IPS-NIHi7 (cell line): ENCODE results near the gene RNF208.

ENCODE experiments used
- DNase-seq: peaks from one replicate; pipeline ENCODE4 v3.0.0; 2012; ENCODE audit warnings: mixed read lengths; ENCODE audit errors: extremely low spot score

RNF208 gene

DNA sequence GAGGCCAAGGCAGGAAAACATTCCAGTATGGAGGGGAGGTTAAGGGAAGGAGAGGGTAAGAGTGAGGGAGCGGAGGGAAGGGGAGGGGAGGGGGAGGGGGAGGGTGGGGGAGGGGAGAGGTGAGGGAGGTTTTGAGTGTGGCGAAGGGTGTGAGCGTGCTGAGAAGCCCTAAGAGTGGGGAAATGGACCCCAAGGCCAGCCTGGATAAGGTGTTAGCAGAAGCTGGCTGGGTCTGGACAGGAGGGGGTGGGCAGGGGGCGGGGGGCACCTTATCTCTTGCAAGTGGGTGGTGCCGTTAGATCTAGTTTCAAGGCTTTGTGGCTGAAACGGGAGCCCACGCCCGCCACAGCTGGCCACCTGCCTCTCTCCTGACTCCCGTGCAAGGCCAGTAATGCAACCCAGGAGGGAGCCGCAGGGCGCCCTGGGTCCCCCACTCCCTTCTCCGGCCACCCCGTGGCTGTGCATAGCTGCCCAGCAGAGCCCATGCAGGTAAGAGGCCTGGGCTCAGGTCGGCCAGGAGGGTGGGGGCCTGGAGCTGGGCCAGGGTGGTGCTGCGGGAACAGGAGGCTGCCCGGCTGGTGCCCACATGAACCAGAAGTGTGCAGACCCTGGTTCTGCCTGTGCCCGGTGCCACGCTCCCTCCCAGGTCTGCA, 5.9 kb upstream of the RNF208 start:
- no peak for DNase-seq

DNA sequence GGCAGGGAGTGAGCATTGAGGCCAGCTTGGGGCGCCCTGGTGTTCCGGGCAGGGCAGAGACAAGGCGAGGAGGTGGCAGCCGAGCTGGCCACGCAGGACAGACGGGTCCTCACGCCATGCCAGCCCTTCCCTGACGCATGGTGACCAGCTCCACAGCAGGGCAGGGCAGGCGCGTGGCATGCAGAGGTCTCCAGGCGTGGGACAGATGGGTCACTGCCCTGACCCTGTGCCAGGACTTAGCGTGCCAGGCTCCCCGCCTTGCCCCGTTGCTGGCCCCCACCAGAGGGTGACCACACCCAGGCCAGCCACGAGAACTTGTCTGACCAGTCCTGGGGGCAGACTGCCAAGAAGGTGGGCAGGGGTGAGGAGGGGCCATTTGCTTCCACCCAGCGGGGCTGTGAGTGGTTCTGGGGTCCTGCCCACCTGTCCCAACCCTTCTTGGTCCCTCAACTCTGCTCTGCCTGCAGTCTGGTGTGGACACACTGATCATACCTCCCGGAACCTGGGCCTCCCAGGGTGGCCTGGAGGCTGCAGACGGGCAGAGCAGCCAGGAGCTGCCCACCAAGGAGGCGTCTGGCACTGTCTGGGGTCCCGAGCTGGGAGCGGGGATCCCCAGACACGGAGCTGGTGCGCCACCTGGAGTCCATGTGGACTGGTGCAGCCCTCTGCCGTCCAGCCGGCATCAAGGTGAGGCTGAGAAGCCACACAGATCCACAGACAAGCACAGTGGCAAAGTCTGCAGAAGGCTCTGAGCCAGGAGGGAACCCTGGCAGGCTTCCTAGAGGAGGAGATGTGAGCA, 5.2 kb upstream of the RNF208 start, which contains the start of gene RNF224:
TSS of gene RNF224 (plus strand) at position 449 of the 799 bp plus-strand sequence. CDS start 834 bp downstream, outside the sequence.
- peak; percentile 89 for DNase-seq

DNA sequence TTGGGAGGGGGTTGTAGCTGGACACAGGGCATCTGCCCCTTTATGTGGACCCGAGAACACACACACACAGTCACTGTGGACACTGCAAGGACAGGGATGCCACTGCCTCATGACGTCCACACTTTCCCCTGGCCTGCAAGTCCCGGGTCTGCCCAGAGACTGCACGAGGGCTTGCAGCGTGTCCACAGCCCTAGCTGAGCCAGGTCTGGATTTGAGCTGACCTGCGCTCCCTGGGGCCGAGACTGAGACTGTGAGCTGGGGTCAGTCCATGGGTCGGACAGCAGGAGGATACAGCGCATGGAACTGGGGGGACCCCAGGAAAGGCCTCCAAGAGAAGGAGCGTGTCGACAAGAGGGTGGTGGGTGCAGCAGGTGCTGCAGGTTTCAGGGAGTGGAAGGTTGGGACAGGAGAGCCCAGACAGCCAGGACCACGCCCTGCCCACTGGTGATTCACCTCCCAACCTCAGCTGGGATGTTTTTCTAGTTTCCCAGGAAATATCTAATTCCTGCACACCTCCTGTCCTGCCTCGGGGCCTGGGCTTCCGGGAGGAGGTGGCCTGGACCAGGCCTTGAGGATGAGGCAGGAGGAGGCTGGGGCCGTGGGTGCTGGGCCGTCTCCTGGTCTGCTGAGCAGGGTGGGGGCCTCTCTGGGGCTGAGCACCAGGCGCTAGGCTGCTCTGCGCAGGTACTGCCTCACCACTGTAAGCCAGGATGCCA, 4.5 kb upstream of the RNF208 start:
- DNase-seq = no peak

DNA sequence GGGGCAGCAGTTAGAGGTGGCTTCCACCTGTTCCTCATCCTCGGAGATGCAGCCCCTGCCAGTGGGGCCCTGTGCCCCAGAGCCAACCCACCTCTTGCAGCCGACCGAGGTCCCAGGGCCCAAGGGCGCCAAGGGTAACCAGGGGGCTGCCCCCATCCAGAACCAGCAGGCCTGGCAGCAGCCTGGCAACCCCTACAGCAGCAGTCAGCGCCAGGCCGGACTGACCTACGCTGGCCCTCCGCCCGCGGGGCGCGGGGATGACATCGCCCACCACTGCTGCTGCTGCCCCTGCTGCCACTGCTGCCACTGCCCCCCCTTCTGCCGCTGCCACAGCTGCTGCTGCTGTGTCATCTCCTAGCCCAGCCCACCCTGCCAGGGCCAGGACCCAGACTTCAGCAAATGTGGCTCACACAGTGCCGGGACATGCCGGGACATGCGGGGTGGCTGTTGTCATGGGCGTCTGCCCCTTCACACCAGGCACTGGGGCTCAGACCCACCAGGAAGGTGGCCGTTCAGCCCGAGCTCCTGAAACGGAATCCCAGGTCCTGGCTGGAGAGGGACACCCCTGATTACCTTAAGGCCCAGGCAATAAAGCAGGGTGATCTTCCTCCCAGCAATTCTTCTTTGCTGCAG, 3.8 kb upstream of the RNF208 start:
- DNase-seq = no peak

DNA sequence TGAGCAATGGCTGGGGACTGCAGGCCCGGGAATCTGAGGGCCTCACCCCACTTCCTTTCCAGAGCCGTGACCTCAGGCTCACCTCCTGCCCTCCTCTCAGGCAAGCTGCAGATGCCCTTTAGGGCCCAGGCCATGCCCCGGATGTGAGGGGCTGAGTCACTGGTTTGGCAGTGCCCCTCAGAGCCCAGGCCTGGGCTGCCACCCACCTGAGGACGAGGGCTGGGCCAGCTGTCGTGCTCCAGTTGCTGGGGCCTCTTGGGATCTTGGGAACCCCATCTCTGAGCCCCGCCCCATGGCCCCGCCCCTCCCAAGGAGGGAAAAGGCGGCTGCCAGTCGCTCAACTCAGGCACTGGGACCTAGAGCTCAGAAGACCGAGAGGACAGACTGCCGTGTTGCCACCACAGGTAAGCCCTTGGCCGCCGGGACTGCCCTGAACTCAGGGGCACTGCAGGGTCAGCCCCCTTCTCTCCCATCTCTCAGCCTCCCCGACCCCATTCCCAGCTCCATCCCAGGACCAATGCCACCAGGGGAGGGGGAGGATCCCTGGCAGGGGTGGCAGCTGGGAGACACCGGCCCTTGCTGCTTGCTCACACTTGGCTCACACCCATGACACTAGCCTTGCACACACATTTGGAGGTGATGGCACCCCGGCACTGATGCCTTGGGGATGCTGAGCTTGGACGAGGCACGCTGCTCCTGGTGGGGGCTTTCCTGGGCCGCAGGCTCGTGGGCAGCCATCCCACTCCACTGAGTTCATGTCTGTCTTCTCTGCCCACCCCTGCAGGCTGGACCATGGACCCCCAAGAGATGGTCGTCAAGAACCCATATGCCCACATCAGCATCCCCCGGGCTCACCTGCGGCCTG, 3.0 kb upstream of the RNF208 start, which contains the start of gene CYSRT1:
TSS of gene CYSRT1 (plus strand) at position 345 of the 865 bp plus-strand sequence. CDS start at position 793, 448 bp downstream.
- DNase-seq = no peak

DNA sequence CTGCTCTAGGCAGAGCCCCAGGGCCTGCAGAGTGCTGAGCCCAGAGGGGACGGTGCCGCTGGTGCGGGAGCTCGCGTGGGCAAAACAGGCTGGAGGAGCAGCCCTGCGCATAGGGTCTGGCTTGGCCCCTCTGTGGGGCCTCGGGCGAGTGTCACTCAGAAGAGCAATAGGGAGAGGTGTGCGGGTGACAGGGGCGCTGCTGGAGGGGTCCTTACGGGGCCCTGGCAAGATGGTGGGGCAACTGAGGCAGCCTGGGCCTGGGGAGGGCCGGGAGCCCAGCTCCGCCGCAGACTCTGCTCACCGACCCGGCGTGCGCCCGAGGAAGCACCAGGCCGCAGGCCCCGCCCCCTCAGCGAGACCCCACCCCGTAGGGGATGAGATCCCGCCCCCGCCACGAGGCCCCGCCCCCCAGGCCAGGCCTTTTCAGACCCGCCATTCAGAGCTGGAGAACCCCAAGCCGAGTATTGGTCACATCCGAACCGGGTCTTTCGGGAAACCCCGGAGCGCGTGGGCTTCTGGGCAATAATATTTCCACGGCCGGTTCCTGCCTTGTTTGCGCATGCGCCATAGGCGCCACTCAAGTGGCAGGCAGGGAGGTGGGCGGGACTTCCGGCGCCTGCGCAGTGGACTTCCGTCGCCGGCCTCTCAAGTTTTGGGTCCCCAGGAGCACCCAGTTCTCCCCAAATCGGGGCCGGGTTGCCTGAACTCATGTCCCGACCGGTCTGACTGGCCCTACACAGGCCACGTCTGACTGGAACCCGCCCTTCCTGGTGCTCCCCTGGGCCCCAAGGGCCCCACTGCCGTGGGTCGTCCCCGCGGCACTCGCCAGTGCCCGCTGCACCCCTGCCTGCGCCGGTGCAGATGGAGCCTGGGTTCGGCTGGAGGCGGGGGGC, 1.3 kb upstream of the RNF208 start:
- peak; percentile 96 for DNase-seq

DNA sequence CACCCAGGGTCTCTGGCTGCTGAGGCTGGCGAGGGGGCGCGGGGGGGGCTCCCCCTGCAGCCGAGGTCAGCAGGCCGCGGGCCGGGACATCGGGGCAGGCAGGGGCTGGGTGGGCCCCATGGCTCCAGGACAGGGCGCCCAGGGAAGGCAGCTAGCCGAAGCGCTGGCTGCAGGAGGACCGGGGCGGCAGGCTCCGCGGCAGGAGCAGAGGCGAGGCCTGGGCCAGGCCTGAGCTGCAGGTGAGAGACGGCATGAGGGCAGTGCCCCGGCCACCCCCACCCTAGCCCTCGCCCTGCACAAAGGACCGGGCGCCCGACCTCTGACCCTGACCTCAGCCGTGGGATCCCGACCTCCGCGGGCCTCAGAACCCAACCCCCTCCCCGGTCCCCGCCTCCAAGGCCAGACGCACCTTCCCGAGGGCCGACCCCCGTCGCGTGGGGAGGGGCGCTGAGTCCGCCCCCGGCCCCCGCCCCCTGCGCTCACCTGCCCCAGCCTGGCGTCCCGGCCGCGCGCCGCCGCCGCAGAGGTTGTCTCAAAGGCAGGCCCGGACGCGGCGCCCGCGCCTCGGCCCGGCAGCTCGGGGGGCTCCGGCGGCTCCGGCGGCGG, 431 bp downstream of the RNF208 start:
- DNase-seq = no peak

DNA sequence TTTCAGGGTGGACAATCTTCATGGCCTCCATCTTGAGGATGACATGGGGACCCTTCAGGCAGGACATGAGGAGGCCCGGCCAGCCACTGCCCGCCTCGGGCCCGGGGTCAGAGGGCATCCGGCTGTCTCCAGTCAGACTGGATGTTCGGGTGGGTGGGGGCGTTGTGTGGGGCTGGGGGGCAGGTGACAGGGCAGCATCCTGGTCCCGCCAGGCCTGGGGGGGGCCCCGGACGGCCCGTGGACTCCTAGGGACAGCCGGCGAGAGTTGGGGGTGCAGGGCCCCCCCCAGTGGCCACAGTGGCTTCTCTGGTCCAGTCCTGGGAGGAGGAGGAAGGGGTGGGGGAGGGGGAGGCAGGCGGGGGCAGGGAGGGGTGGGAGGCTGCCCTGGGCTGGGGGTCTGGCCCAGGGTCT, 940 bp downstream of the RNF208 start:
- no peak for DNase-seq

DNA sequence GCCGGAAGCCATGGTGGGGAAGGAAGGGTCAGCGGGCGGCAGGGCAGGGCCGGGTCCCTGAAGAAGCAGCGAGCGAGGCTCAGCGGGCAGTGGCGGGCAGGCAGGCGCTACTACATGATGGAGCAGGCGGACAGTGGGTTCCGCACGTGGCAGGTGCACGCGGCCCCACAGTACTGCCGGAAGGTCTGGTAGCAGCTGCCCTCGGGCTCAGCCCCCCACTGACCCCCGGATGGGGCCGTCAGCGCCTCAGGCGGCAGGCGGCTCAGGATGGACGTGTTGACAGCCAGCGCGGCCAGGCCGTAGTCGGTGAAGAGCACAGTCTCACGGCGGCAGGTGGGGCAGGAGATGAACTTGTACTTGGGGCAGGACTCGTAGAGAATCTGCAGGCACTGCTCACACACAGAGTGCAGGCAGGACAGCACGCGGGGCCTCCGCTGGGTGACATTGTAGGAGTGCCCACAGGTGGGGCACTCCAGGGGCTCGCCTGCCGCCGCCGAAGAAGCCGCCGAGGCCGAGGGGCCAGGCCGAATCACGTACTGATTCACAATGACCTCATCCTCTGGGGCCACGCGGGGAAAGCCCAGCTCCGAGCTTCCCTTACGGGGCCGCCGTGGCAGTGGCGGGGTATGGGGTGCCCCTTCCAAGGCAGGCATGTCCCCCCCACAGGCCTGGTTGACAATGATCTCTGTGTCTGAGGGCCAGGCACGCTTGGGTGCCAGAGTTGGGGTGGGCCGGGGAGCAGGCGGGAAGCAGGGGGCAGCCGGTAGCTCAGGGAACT, 1.5 kb downstream of the RNF208 start:
- no peak for DNase-seq

DNA sequence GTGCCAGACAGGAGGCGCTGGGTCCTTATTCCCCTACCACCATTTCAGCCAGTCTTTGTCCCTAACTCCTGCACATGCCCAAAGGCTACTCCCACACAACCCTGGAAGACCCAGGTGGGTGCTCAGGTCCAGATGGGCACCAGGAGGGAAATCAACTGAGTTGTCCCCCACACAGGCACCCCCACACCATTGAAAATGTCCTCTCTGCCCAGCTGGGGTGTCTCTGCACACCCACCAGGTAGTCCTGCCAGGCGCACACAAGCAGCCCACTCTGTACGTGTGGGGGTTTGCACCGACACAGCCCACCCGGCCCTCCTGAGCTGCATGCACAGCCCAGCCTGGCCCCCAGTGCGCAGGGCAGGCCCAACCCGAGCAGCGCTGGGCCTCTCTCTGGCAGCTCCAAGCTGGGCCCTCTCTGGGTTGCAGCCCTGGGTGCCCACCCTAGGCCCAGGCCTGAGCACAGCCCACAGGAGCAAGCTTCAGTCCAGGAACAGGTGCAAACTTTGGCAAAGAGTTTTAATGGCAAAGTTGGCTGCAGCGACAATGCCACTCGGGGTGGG, 2.2 kb downstream of the RNF208 start:
- no peak for DNase-seq

DNA sequence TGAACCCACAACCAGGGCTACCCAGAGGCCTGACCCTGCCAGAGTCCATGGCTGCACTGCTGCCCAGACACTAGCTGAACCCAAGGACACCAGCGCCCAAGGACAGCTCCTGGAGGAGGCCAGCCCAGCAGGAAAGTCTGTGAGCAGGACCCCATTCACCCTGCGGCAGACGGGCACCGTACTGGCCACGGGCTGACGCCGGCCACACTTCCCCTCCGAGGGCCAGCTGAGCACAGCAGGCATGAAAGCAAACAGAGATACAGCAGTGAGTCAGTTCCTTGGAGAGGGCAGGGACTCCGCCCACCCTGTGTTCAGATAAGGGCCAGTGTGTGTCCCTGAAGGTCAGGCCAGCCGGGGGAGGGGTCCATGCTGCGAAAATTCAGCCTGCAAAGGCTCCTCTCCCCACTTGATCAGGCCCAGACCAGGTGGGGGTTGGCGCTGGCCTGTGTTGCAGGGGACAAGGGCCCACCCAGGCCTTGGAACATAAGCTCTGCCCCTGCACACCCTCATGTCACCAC, 3.2 kb downstream of the RNF208 start:
- peak; percentile 41 for DNase-seq

DNA sequence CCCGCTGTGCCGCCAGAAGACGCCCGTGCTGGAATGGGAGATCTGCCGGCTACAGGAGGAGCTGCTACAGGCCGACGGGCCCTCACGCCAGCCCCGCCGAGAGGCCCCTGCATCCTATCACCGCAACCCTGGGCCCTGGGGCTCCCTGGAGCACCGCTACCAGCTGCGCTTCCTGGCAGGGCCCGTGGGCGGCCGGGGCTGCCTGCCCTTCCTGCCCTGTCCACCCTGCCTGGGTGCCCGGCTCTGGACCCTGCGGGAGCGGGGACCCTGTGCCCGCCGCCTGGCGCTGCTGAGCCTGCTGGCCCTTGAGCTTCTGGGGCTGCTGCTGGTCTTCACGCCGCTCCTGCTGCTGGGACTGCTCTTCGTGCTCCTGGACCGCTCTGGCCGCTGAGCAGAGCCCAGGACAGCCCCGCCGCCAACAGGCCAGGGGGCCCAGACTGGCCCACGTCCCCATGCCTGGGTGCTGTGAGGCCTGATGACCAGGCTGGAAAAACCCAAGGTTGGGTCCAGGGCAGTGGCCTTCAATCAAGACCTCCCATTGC, 3.8 kb downstream of the RNF208 start:
- DNase-seq = no peak

DNA sequence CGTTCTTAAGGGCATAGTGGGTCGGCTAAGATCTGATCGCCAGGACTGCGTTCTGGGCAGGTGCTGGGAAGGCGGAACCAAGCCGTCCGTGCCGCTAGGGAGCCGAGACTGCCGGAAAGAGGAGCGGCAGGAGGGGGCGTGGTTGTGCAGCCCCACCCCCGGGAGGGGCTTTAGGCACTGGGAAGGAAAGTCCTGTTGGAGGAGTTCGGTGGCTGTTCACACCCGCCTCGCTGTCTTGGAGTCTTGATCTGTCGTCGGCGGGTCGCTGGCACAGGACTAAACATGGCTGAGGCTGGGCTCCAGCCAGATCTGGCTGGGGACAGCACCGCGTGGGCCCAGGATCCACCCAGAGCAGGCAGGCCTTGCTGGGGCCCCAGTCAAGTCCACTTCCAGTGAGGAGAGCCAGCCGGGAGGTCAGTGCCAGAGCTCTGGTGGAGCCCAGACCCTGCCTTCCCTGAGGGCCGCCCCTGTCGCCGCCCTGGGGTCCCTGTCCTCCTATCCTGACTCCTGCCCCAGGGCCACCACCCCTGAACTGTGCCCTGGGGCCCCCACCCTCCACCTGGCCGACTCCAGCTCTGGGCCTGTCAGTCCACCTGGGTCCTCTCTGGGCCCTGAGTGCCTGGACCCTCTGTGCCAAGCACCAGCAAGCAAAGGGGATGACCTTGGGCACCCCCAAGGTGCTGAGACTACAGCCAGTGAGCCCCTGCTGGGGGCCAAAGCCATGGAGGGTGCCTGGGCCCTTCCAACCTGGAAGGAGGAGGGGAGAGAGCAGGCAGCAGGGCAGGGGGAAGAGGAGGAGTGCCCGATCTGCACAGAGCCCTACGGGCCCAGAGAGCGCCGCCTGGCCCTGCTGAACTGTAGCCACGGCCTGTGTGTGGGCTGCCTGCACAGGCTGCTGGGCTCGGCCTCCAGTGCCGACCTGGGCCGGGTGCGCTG, 4.5 kb downstream of the RNF208 start:
- peak; percentile 88 for DNase-seq

DNA sequence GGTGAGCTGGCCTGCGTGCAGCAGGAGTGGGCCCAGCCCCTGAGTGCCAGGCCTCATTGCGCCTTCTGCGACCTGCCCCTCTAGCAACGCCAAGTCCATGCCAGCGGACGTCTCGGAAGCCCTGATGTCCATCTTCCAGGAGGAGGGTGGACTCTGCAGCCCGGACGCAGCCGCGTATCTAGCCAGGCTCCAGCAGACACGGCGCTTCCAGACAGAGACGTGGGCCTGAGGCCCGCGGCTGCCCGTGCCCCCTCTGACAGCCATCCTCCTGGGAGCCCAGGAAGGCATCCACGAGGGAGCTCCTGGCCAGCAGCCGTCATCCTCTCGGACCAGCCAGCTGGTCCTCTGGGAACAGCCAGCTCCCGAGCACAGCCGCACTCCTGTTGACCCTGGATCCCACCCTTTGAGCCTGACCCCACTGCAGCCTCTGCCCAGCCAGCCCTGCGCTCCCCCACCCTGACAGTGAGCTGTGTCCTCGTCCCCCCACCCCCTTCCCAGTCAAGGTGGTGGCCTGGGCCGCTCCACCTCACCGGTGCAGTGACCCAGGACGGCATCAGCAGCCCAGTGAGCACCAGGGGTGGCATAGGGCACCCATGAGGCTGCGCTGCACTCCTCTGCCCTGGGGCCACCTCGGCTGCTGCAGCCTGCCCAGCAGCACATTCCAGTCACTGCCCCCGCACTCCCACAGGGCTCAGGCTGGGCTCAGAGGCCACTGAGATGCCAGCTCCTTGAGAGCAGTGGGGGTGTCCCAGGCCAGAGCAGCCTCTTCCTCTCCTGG, 5.7 kb downstream of the RNF208 start:
- no peak for DNase-seq

DNA sequence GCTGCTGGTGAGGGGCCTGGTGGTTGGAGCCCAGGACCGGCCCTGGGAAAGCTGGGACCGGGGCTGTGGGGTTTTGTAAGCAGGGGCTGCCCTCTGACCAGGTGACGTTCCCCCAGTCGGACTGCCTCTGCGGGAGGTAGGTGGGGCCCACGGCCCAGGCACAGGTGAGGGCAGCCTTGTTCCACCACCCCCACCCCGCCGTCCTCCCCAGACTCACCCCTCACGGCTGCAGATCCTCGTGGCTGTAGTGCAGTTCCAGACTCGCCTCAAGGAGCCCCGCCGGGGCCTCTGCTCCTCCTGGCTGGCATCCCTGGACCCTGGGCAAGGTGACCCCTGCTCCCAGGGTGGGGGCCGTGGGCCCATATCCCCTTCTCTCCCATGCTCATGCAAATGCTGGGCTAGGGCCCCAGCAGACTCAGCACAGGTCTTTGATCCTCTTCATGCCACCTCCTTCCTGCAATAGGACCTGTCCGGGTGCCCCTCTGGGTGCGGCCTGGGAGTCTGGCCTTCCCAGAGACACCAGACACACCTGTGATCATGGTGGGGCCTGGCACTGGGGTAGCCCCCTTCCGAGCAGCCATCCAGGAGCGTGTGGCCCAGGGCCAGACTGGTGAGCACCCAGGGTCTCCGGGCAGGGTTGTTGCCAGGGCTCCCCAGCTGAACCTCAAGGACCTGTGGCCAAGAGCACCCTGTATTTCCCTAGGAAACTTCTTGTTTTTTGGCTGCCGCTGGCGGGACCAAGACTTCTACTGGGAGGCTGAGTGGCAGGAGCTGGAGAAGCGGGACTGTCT, 6.6 kb downstream of the RNF208 start:
- no peak for DNase-seq
